Measurements from ENCODE around the gene RIMBP2.

The RIMBP2 gene

DNA sequence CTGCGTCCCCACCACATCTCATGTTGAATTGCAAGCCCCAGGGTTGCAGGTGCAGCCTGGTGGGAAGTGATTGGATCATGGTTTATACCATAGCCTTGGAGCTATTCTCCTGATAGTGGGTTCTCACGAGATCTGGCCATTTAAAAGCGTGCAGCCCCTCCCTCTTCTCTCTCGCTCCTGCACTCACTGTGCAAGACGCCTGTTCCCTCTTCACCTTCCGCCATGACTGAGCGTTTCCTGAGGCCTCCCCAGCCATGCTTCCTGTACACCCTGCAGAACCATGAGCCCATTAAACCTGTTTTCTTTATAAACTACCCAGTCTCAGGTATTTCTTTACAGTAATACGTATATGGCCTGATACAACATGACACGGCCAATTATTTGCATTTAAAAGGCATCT, 146.6 kb downstream of the RIMBP2 start:
- DNase-seq (ENCODE audit: low read depth), result no peak

DNA sequence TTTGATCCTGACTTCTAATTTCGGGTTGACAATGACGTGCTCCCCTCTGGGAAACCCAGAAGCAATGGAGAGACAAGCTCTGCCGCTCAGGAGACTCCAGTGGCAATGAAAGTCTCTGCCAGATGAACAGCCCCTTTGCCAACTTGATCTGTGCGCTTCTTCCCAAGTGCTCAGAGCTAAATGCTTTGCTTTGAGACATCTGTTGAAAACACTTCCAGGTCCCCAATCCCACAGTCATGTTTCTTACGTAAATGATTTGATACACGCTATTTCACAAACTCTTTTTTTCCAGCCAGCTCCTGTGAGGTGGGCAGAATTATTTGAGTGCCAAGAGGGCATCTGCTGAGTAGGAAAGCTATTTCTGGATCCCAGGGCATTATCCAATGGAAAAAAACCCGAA, 147.6 kb downstream of the RIMBP2 start:
- no peak for DNase-seq (ENCODE audit: low read depth)

DNA sequence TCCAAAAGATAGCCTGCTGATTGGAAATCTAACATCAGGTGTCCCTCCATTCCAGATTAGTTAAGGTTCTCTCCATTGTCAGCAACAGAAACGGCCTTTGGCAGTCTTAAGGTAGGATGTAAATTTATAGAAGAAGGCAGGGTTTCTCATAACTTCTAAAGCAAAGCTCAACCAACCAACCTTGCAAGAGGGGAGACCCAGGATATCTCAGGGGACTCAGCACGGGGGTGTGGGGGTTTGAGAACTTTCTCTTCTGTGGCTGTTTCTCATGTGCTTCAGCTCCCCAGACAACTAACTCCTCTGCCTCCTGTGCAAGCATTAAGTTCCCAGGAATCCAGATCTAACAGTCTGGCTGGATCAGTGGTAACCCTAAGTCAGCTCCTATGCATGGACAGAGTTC, 148.1 kb downstream of the RIMBP2 start:
- DNase-seq (ENCODE audit: low read depth), result no peak

DNA sequence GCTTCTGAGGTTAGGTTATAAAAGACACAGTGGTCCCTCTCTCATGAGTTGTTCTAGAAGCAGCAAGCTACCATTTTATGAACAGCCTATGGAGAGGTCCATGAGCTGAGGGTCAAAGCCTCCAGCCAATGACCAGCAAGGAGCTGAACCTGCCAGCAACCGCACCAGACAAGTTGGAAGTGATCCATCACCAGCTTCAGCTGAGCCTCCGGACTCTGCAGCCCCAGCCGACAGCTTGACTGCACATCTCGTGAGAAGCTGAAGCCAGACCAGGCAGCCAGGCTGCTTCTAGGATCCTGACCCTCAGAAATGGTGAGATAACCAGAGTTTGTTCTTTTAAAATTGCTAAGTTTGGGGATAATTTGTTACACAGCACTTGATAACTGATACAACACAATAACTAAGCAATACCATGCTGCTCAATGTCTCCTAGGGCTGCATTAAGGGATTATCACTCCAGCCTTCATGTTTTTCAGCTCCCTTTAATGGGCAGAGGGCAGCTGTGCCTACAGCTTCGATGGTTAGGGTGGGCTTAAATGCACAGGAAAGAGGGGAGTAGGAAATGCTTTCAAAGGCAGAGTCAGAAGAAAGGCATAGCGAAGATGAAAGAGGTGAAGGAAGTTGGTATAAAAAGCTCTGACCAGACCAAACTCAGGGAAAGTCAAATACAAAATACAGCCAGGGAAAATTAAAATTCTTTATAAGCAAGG, 149.5 kb downstream of the RIMBP2 start:
- DNase-seq (ENCODE audit: low read depth), result no peak

DNA sequence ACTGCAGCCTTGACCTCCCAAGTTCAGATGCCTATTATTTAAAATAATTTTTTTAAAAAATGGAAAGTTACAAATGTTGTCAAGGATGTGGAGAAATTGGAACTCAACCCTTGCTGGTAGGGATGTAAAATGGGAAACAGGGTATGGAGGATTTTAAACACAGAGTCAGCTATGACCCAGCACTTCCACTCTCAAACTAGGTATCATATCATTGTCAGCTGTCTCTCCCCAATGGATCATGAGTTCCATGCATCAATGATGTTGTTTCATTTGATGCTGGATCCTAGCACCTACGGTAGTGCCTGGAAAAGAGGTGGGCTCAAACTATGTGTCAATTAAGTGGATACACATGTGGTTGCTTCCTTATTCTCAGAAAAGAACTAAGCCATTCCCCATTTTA, 150.9 kb downstream of the RIMBP2 start:
- DNase-seq (ENCODE audit: low read depth), result no peak

DNA sequence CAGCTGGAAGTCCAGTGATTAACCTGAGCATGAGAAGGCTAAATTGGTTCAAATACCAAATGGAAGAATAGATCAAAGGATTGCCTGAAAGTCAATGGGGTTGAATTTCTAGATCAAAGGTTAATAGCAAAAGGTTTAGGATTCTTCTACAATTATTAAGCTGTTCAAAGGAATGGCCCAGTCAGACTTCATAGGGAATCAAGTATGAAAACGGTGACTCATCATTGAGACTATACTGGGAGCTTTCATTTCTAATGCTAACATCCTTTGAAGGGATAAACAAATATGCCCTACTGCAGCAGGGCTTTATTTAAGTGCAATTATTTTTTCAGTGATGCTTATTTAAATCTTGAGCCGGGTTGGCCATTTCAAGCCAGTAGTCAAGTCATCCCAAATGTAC, 152.8 kb downstream of the RIMBP2 start:
- no peak for DNase-seq (ENCODE audit: low read depth)

DNA sequence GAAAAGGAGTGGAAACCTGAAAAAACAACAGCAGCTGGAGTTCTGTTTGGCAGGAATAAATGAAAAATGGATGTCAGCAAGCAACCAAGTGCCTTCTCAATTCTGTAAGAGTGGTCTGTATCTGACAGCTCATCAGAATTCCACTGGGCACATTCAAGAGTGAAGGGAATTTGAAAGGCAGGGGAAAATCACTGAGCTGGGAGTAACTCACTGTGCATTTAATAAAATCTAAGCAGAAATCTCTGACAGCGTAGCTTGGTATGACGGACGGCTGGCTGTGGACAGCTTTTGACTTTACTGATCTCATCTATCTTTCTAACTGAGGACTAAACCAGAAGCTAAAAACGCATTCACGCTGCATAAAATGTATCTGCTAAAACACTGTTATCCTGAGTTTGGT, 153.4 kb downstream of the RIMBP2 start:
- no peak for DNase-seq (ENCODE audit: low read depth)

DNA sequence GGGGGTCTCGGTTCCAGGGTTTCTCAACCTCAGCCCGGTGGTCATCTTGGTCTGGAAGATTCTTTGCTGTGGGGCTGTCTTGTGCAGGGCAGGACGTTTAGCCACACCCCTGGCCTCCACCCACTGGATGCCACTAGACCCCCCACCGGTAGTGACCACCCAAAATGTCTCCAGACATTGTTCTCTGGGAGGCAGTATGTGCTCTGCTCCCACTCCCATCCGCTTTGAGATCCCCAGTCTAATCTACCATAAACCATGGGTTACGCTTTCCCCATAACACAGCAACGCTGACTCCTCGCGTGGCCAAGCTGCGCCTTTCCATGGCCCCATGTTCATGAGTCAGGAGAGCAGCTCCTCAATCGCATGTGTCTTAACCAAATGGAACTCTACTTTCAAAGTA, 155.8 kb downstream of the RIMBP2 start:
- DNase-seq (ENCODE audit: low read depth), result no peak

DNA sequence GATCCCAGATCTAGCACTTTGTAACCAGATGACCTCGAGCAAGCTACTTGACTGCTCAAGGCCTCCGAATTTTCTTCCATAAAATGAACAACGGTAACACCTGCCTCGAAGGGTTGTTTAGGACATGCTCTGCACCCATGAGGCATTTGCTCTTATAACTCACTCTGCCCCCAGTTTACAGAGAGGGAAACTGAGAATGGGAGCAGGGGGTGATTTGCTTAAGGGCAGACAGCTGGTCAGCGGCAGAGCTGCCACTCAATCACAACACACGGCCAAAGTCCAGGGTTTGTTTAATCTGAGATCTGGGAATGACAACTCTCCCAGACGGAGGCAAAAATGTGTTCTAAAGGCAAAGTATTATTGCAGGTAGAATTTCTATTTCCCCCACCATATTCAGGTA, 156.3 kb downstream of the RIMBP2 start:
- DNase-seq (ENCODE audit: low read depth), result no peak

DNA sequence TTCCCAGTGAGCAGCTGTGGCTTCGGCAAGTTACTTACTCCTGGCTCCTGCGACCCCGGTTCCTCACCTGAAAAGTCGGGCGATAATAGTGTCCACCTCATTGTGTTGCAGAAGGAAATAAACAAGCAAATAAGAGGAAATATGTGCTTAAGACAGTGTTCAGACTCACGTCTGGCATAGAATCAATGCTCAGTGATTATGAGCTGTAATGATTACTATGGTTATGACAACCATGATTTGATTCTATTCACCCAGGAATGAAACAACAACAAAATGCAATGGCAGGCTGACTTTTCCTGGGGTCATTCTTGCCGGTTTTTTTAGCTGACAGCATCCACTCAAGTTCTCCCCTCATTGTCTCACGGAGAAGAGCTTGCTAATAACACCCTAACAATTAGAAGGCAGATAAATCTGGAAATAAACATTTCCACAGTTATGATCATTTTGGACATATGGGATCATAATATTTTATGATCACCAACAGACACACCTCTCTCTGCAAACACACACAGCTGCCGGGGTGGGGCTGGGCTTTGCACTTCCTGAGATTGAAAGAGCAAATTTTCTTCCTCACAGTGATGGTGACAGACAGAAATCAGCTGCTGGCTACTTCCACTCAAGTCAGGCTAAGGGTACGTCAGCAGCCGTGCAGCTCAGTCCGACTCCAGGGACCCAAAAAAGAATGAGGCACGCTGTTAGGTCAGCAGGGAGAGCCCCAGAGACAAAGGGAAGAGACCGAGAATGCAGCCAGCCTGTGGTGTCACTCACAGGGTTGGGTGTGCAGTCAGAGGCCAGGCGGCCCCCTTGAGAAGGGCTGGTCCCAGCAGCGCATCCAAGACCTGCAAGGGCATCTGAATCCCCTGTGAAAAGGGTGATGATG, 158.0 kb downstream of the RIMBP2 start:
- DNase-seq (ENCODE audit: low read depth), result no peak

DNA sequence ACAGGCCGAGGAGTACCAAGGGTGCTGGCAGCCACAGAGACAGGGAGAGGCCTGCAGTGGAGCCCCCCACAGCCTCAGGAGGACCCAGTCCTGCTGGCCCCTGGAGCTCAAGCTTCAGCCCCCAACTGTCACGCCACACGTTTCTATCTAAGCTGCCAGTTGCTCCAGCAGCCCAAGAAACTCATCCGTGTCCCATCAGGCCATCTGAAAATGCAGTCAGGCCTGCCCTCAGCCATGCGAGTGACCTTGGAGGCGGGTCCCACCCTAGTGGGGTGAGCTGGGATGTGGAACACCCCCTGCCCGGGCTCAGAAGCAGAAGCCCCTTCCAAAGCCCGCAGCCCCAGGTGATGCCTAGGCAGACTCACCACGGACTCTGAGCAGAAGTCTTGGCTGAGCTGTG, 158.9 kb downstream of the RIMBP2 start:
- DNase-seq (ENCODE audit: low read depth), result no peak

DNA sequence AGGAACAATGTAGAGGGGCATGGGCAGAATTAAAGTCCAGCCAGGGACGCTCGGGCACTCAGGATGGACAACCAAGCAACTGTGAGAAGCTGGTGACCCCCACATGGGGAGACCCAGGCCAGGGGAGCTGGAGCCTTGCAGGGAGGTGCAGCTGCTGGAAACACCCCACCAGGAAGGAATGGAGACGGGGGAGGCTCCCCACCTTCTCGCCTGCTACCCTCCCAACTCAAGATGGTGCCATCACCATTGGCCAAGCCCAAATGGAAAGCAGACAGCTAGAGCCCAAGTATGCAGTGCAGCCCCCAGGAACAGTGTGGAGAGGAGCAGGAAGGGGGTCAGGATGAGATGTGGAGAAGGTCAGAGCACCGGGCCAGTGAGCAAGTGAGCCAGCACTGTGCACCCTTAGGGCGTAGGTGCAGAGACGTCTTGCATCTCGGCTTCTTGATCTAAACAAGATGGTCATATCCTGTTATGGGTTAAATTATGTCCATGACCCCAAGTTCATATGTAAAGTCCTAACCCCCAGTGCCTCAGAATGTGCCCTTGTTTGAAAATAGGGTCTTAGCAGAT, 159.5 kb downstream of the RIMBP2 start:
- no peak for DNase-seq (ENCODE audit: low read depth)

DNA sequence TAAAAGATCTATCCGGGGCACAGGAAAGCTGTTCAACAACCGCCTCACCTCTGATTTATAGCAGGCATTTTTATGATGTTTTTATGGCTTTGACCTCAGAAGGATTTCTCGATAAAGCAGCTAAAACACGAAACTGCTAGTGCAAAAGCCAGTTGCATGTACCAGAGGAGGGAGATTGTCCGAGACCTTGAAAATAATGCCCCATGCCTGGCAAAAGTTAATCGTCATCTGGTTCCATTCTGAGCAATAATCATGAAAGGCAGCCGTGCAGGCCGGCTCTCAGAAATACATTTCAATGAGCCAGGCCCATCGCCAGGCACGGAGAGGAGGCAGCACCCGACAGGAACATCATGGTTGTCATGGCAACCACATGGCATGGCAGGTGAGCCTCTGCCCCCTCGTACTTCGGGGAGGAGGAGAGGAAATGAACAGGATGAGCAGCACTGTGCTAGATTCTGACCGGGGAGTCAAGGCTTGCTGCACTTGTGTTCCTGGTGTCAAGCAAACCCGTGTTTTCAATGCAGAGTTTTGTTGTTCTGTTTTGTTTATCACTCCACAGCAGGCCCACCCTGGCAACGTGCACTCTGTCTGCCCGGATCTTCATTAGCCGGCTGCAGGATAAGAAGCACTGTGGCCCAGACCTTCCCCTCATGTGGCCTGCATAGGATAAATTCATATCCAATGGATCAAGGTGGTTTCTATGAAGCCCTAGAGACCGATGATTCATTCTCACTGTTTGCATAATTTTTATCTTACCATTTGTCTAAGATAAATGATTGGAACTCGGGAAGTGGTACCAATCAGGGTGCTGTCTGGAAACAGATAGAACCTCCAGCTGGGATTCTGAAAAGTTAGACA, 160.2 kb downstream of the RIMBP2 start:
- DNase-seq (ENCODE audit: low read depth), result no peak

DNA sequence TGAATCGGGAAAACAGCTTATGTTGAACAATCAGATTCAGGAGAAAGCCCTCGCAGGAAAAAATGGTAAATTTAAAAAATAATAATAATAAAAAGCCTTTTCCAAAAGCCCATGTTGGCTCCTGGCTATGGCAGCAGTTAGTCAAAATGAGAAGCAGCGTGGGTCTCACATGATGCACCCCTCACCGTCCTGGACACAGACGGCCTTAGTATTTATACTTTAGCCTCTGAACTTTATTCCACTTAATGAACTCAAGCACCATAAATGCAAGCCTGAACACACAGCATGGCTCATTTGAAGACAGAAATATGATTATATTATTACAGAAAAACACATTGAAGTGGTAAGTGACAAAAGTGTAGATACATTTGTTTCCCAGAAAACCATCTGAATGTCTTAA, 160.9 kb downstream of the RIMBP2 start:
- DNase-seq (ENCODE audit: low read depth), result no peak

DNA sequence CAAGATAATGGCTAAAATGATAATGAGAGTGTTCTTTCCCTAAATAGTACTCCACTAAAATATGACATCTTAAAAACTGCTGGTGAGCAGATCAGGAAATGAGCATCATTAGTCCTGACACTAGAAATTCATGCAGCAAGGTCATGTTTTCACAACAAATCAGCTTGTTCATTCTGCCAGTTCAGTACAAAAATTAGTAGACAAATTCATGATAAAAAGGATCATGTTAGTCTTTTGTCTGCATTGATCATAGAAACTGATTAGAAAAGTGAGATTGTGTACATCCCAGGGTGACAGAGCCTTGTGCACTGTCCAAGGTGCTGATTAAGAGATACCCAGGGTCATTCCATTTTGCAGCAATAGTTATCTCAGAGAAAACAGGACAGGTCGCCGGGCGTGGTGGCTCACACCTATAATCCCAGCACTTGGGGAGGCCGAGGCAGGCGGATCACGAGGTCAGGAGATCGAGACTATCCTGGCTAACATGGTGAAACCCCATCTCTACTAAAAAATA, 163.6 kb downstream of the RIMBP2 start:
- no peak for DNase-seq (ENCODE audit: low read depth)

DNA sequence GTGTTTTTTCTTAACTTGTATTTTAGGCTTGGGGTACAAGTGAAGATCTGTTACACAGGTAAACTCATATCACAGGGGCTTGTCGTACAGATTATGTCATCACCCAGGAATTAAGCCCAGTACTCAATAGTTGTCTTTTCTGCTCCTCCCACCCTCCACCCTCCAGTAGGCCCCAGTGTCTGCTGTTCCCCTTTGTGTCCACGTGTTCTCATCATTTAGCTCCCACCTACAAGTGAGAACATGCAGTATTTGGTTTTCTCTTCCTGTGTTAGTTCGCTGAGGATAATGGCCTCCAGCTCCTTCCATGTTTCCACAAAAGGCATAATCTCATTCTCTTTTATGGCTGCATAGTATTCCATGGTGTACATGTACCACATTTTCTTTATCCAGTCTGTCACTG, 166.7 kb downstream of the RIMBP2 start:
- DNase-seq (ENCODE audit: low read depth), result no peak

DNA sequence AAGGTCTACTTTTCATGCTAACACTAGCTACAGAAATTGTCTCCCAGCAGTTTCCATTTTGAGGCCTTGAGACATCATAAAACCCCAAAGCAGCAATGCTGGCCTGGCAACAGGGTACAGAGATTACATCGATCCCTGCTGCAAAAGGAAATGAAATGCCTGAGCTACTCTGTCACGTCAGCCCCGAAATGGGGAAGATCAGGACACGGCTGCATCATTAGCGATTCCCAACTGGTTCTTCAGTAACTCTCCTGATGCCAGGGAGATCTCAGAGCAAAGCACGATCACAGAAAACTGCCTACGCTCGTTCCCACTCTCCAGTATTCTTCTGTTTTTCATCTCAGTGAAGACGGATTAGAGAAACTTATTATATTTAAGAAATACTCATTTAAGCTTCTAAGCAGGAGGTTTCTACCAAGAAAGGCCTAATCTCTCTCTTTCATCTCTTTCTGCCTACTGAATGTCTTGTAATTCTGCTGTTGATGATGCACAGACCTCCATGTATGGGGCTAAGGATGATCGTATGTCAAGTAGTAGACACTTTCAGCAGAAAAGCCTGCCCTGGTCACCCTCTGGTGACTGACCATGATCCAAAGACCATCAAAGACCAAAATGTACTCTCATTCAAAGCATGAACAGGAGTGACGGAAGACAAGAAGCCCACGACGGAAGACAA, 168.5 kb downstream of the RIMBP2 start:
- DNase-seq (ENCODE audit: low read depth), result no peak

DNA sequence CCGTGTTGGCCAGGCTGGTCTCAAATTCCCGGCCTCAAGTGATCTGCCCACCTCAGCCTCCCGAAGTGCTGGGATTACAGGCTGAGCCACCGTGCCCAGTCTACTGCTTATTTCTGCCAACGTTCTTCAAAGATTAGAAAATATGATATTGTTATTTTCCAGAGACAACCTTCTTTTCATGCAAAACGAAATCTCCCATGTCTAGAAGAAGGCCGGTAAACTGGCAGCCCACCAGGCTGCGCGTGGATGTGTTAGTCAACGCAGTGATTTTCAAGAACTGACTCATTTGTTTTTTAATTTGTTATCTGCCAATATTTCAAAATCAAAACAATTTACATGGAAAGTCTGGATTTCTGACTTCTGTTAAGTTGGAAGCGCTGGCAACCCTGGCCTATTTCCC, 169.6 kb downstream of the RIMBP2 start:
- DNase-seq (ENCODE audit: low read depth), result no peak

DNA sequence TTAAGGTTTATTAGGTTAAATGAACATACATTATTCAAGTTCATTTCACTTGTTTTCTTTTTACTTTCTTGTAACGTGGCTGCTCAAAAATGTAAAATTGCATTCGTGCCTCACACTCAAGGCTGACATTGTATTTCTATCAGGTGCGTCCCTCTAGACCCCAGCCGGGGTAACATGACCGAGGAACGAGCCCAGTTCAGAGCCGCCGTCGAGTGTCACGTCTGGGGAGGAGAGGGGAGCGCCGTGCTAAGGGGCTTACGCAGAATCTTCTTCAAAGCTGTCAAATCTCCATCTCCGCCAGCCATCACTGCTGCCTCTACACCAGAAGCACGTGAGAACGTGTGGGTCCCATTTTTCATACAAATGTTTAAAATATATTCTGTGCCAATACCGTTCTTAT, 170.6 kb downstream of the RIMBP2 start:
- DNase-seq (ENCODE audit: low read depth), result no peak

DNA sequence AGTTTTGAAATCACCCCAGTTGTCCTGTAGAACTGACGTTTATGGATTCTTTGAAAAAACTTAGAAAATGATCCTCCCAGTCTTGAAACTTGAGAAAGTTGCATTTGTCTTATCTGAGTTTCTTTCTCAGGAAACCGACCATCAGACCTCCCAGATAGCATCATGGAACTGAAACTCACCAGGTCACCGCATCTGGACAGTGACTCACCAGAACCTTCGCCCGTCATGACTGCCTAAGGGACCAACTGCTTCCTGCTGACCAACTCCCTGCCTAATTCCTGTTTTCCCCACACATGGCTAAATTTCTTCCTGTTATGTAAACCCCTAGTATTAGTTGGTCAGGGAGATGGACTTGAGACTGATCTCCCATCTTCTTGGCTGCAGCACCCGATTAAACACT, 175.7 kb downstream of the RIMBP2 start:
- DNase-seq (ENCODE audit: low read depth), result no peak

DNA sequence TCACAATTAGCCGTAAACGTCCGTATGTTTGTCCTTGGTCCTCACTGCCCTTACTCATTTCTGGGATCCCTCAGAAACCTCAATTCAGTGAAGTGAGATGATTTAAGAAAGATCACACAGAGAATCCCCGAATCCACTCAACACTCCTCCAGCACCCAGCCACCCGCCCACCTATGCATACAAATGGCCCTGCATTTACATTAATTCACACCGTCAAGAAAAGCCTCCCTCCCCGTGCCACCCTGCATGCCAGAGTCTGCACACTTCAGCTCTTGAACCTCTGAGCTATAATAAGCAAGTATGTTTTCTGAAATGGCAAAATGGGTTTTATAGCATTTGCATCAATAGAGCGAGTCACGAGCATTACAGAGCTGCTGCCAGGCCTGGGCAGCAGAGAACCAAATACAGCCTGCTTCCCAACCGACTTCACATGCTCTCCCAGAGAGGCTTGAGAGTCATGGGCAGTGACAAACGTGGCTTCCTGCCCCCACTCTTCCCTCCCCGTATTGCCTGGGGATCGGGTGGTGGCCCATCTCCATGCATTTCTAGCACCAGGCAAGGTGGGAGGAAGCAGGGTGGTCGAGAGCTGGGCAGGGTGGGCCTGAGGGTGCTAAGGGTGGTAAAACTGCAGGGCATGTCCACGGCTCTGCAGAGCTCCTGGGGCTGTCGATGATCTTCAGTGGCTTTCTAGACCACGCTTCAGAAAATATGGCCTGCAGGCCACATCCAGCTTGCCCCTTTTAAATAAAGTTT, 177.6 kb downstream of the RIMBP2 start:
- DNase-seq (ENCODE audit: low read depth), result no peak
